Vagina (tissue), 2 donors: Measurements from ENCODE around the gene SCG2.

Source experiments
- CTCF ChIP-seq, 3 experiments: fragments of 450-650 bp in 2 of 3; fragments of 200-600 bp in 1 of 3; sonication (generic) in 1 of 3; IDR thresholded peaks; one replicate each; pipeline ENCODE4 v1.5.1; 2017 to 2019; ENCODE audit warnings: antibody characterized with exemption in 3 of 3, mild to moderate bottlenecking in 2 of 3, moderate library complexity in 2 of 3
- POLR2A ChIP-seq, 2 donors: fragments of 450-650 bp; IDR thresholded peaks; one replicate each; pipeline ENCODE4 v1.6.1; 2017; ENCODE audit warnings: antibody characterized with exemption in 2 of 2, mild to moderate bottlenecking in 2 of 2, moderate library complexity in 2 of 2

GRCh38 chr2:223566396-223566795 lies 35.8 kb downstream of the SCG2 start:
- no peak for TF ChIP-seq CTCF (IDR thresholded peaks at IDR 0.05)
- TF ChIP-seq POLR2A (IDR thresholded peaks at IDR 0.05) = no peak
